IPS DF 6.9 (cell line): ENCODE results near the gene GADD45A.

ENCODE experiments used
- DNase-seq: peaks from one replicate; pipeline ENCODE4 v3.0.0-alpha.2; 2013; ENCODE audit warnings: low read depth, low spot score
- H3K27ac ChIP-seq: one replicate; pipeline ENCODE4 v1.5.1; 2013; ENCODE audit warnings: low read length, control low read depth
- H3K27me3 ChIP-seq: 2 replicates; pipeline ENCODE4 v1.6.1; 2013; ENCODE audit warnings: mild to moderate bottlenecking, low read length; ENCODE audit not compliant: control insufficient read depth, insufficient read depth
- H3K36me3 ChIP-seq: 2 replicates; pipeline ENCODE4 v1.6.1; 2013; ENCODE audit warnings: low read length; ENCODE audit not compliant: control insufficient read depth, insufficient read depth
- H3K4me1 ChIP-seq: 2 replicates; pipeline ENCODE4 v1.6.1; 2013; ENCODE audit warnings: low read length; ENCODE audit not compliant: control insufficient read depth, insufficient read depth
- H3K4me3 ChIP-seq: 2 replicates; pipeline ENCODE4 v1.5.1; 2013; ENCODE audit warnings: mild to moderate bottlenecking, low read length
- H3K9me3 ChIP-seq: 2 replicates; pipeline ENCODE4 v1.6.1; 2013; ENCODE audit warnings: low read length, inconsistent platforms; ENCODE audit not compliant: control insufficient read depth, insufficient read depth
- WGBS: extraction: QIAGEN DNeasy Blood & Tissue Kit; methylation state at CpG from one replicate; pipeline ENCODE4 v1.1.7; 2013; ENCODE audit warnings: mixed read lengths, missing lambda C conversion rate; ENCODE audit not compliant: insufficient read length, insufficient coverage; 5-methylcytosine and 5-hydroxymethylcytosine counted together

Gene GADD45A

GRCh38 chr1:67687649-67688048 is 2.6 kb downstream of the GADD45A start:
- Histone ChIP-seq H3K27me3 (no peaks in the 10 kb centered on the region), H3K27ac (no peak overlapping the region), H3K9me3 (no peaks in the 10 kb centered on the region), H3K4me3 (no peak overlapping the region), H3K36me3 (peaks cover 4% of the 10 kb centered on the region; the same call in 1 of the 2 replicates), H3K4me1 (peaks cover 3% of the 10 kb centered on the region; the same call in 1 of the 2 replicates)
- no CpG with 5 or more reads among the region's 4 CpGs for WGBS
- DNase-seq: no peak

- DNase-seq: no peak
- Histone ChIP-seq H3K4me3 (no peak overlapping the region), H3K4me1 (peaks cover 3% of the 10 kb centered on the region; the same call in 1 of the 2 replicates), H3K27me3 (no peaks in the 10 kb centered on the region), H3K9me3 (no peaks in the 10 kb centered on the region), H3K36me3 (peaks cover 4% of the 10 kb centered on the region; the same call in 1 of the 2 replicates), H3K27ac (no peak overlapping the region)
- no CpG with 5 or more reads among the region's 3 CpGs for WGBS
Observed at GRCh38 chr1:67688526-67689219, 3.7 kb downstream of the GADD45A start.

GRCh38 chr1:67689267-67690017 is 4.4 kb downstream of the GADD45A start:
- DNase-seq: no peak
- Histone ChIP-seq H3K27me3 (no peaks in the 10 kb centered on the region), H3K4me3 (no peak overlapping the region), H3K36me3 (peaks cover 4% of the 10 kb centered on the region; the same call in 1 of the 2 replicates), H3K27ac (no peak overlapping the region), H3K4me1 (no peaks in the 10 kb centered on the region; the same call in 1 of the 2 replicates), H3K9me3 (no peaks in the 10 kb centered on the region)
- no CpG with 5 or more reads among the region's 3 CpGs for WGBS

GRCh38 chr1:67690018-67690363 is 5.0 kb downstream of the GADD45A start:
- Histone ChIP-seq H3K27ac (no peak overlapping the region), H3K9me3 (no peaks in the 10 kb centered on the region), H3K36me3 (peaks cover 4% of the 10 kb centered on the region; the same call in 1 of the 2 replicates), H3K4me3 (no peak overlapping the region), H3K27me3 (no peaks in the 10 kb centered on the region), H3K4me1 (no peaks in the 10 kb centered on the region)
- no peak for DNase-seq

DNA sequence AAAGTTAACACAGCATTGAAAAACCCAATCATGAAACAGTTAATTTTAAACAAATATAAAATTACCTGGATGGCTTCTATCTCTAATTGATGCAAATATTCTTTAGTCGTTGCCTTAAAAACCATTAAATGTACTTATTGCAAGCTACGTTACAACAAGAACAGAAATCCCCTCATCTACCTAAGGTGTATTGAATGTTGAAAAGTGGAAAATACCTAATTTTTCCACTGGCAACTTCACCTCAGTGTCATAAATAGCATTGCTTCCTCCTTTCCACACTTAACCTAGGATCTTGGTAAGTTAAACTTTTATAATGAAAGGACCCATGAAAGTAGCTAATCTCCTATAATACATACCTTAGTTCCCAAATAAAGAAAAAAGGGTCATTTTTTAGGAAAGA is 5.4 kb downstream of the GADD45A start:
- Histone ChIP-seq H3K27ac (no peak overlapping the region), H3K27me3 (no peaks in the 10 kb centered on the region), H3K4me3 (no peak overlapping the region), H3K36me3 (peaks cover 4% of the 10 kb centered on the region; the same call in 1 of the 2 replicates), H3K9me3 (no peaks in the 10 kb centered on the region), H3K4me1 (no peaks in the 10 kb centered on the region)
- no peak for DNase-seq
- no CpG with 5 or more reads among the region's 2 CpGs for WGBS

GRCh38 chr1:67691712-67692111 is 6.7 kb downstream of the GADD45A start:
- no peak for DNase-seq
- Histone ChIP-seq H3K4me1 (no peaks in the 10 kb centered on the region), H3K36me3 (peaks cover 4% of the 10 kb centered on the region; the same call in 1 of the 2 replicates), H3K9me3 (no peaks in the 10 kb centered on the region), H3K4me3 (no peak overlapping the region), H3K27me3 (no peaks in the 10 kb centered on the region), H3K27ac (no peak overlapping the region)

GRCh38 chr1:67695963-67696362 is 11.0 kb downstream of the GADD45A start:
- WGBS: no CpG with 5 or more reads among the region's 2 CpGs
- H3K9me3 ChIP-seq: no peaks in the 10 kb centered on the region
- H3K27me3 ChIP-seq: no peaks in the 10 kb centered on the region
- H3K36me3 ChIP-seq: no peaks in the 10 kb centered on the region
- no peak overlapping the region for H3K4me3 ChIP-seq
- no peak for DNase-seq
- no peaks in the 10 kb centered on the region for H3K4me1 ChIP-seq
- H3K27ac ChIP-seq: no peak overlapping the region

DNA sequence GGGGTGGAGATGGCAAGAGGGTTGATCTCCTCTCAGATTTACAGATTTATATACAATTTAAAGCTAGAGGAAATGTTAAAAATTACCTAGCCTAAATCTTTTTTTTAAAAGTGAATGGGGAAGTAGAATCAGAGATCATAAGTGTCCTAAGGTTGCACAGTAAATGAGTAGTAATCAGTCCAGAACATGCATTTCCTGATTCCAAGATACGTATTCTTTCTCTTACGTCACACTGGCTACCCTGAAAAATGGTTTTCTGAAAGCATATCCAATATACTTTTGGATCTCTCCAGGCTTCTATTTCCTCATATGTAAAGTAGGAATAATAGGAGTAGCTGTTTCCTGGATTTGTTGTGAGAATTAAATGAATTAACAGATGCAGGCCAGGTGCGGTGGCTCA is 11.7 kb downstream of the GADD45A start:
- no peak for DNase-seq
- Histone ChIP-seq H3K27me3 (no peaks in the 10 kb centered on the region), H3K9me3 (no peaks in the 10 kb centered on the region), H3K4me1 (no peaks in the 10 kb centered on the region), H3K27ac (no peak overlapping the region), H3K36me3 (no peaks in the 10 kb centered on the region), H3K4me3 (no peak overlapping the region)
- WGBS: no CpG with 5 or more reads among the region's 3 CpGs

DNA sequence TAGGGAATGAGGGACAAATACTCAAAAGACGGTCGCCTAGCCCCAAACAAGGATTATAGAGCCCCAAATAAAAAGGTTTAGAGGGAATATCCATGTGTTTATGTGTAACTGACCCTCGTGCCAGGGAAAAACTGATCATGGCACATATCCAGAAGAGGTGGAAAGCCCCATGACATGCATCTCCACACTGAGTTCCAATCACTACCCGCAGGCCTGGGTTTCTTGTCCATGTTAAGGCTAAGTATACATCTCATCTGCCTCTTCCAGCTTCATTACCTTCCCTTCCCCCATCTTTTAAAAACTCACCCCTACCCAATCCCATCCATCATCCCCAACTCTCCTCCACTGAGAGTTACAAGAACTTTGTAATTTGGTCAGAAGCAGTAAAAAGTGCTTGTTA is 15.2 kb downstream of the GADD45A start:
- Histone ChIP-seq H3K9me3 (no peaks in the 10 kb centered on the region), H3K4me1 (no peaks in the 10 kb centered on the region)

DNA sequence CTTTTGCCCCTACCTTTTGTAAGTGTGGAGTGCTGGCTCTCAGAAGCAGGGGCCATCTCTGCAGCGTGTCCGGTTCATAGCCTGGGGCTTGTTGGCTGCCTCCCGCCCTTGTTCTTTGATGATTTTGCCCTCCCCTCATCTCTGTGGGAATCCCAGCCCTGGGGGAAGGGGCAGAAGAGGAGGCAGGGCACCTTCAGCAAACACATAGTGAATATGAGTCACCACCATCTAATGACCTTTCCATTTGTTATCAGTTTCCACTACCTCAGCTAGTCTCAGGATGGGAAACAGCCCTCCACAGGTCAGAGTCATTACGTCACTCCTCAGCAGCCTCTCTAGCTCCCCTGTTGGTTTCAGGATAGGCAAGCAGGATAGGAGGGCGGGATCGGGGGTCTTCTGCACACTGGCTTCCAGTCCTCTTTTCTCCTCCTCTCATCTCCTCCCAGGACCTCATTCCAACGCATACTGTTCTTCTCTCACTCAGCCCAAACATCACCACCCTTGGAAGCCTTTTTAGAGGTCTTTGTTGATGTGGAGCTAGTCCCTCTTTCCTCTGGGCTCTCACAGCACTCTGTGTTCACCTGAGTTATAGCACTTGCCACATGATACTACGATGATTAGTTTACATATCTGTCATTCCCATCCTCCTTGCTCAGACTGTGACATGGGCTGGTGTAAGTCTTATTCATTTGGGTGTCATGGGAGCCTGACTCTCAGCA is 15.8 kb downstream of the GADD45A start:
- H3K27me3 ChIP-seq: no peaks in the 10 kb centered on the region
- H3K9me3 ChIP-seq: no peaks in the 10 kb centered on the region
- no CpG with 5 or more reads among the region's 8 CpGs for WGBS
- no peaks in the 10 kb centered on the region for H3K36me3 ChIP-seq
- H3K4me1 ChIP-seq: no peaks in the 10 kb centered on the region
- no peak overlapping the region for H3K4me3 ChIP-seq
- H3K27ac ChIP-seq: no peak overlapping the region
- peak; percentile 25 for DNase-seq

More for the DNA sequence above, 15.2 kb downstream of the GADD45A start:
- Histone ChIP-seq H3K36me3 (no peaks in the 10 kb centered on the region), H3K27me3 (no peaks in the 10 kb centered on the region), H3K4me3 (no peak overlapping the region), H3K27ac (no peak overlapping the region)
- whole genome bisulfite sequencing: no CpG with 5 or more reads among the region's 4 CpGs
- DNase-seq: no peak
